ENCODE results near the gene SHISA5.

Gene SHISA5

DNA sequence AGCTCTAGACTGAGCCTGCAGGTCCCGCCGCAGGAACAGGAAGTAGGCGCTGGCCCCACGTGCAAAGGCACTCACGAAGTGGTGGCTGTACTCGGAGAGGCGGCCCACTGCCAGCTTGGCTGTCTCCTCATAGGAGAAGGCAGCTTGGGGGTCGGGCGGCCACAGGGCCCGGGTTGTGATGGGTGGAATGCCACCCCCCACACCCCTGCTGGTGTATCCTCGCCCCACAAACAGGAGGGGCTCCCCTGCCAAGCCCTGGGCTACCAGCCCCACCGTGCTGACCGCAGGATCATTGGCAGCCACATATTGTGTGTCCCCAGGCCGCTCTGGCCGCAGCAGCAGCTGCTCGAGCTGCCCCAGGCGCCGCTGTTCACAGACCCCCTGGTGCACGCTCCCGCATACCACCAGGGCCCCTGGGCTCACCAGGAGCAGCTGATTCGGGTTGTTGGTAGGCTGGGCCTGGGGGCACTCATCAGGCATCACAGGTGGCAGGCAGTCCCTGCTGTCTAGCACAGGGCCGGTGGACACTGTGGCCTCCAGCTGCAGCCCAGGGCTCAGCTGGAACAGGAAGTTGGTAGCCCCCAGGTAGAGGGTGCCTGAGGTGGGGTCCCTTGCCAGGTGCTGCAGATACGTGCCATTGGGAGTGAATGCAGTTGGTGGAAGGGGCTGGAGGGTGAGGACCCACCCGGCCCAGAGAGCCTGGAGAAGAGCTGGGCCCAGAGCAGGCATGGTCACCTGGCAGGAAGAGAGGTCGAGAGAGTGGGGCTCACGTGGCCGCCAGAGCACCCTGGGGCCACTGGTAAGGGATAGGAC, 79.9 kb downstream of the SHISA5 start:
- TF ChIP-seq, protein P1, sequence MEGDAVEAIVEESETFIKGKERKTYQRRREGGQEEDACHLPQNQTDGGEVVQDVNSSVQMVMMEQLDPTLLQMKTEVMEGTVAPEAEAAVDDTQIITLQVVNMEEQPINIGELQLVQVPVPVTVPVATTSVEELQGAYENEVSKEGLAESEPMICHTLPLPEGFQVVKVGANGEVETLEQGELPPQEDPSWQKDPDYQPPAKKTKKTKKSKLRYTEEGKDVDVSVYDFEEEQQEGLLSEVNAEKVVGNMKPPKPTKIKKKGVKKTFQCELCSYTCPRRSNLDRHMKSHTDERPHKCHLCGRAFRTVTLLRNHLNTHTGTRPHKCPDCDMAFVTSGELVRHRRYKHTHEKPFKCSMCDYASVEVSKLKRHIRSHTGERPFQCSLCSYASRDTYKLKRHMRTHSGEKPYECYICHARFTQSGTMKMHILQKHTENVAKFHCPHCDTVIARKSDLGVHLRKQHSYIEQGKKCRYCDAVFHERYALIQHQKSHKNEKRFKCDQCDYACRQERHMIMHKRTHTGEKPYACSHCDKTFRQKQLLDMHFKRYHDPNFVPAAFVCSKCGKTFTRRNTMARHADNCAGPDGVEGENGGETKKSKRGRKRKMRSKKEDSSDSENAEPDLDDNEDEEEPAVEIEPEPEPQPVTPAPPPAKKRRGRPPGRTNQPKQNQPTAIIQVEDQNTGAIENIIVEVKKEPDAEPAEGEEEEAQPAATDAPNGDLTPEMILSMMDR (conservative IDR thresholded peaks at IDR 0.05) = no peak
- no peak for TF ChIP-seq ZFX (IDR thresholded peaks at IDR 0.05)

DNA sequence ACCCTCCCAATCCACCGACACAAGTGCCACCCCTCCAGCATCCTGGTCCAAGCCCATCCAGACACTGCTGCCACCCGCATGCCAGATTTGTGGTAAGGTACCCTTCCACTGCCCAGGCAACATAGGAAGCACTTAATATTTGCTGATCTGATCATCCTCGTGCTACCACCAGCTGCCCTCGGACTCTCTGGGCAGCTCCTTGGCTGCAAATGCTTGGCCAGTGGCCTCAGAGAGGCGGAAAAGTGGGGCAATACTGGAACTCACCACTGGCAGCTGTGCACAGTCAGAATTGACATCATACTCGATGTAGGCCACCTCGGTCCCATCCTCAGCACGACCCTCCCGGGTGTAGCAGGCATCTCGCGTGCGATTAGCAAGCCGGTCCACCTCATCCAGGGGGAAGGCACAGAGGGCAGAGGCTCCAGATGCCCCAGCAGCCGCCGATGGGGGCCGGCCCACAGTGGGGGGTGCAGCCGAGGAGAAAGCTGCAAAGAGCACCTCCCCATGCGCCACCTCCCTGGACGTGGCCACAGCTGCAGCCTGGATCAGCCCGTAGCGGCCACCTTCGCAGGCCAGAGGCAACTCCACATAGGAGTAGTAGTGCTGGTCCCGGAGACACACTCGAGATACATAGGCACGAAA, 80.6 kb downstream of the SHISA5 start:
- H3K27ac ChIP-seq = no peak overlapping the region
- TF ChIP-seq, protein P1 (conservative IDR thresholded peaks at IDR 0.05) = no peak
- no peak for TF ChIP-seq ZFX (IDR thresholded peaks at IDR 0.05)

More for the DNA sequence above, 79.9 kb downstream of the SHISA5 start:
- H3K27ac ChIP-seq = no peak overlapping the region

DNA sequence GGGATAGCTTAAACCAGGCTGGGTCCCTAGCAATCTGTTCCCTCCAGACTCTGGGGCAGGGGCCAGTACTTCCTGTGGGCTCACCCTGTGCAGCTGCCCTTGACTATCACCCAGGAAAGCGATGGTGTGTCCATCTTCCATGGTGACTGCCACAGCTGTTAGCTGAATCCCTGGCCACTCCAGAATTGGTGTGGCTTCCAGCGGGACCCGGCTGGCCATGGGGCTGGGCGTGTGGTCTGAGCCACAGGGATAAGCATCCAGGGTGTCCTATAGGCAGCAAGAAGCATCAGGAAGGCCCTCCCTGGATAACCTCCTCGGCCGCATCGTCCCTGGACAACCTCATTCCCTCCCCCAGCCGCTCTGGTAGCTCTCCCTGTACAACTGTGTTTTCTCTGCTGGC, 81.3 kb downstream of the SHISA5 start:
- no peak overlapping the region for H3K27ac ChIP-seq
- TF ChIP-seq ZFX (IDR thresholded peaks at IDR 0.05) = no peak

DNA sequence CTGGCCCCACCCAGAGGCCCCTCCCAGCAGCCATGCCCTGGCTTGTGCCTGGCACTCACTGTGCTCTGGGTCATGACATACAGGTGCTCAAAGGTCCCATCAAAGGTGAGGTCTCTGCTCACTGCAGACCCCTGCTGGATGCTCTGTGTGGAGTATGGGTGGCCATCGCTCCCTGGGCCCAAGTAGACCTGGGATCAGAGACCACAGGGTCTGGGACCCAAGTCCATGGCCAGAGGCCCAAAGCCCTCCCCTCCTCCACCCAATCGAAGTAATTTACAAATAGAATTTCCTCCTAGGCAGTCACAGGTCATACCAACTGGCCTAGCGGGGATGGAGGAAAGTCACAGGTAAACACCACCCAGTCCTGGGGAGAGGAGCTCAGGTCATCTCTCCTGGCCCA, 81.7 kb downstream of the SHISA5 start:
- TF ChIP-seq ZFX (IDR thresholded peaks at IDR 0.05) = no peak
- TF ChIP-seq, protein P1 (conservative IDR thresholded peaks at IDR 0.05) = no peak

DNA sequence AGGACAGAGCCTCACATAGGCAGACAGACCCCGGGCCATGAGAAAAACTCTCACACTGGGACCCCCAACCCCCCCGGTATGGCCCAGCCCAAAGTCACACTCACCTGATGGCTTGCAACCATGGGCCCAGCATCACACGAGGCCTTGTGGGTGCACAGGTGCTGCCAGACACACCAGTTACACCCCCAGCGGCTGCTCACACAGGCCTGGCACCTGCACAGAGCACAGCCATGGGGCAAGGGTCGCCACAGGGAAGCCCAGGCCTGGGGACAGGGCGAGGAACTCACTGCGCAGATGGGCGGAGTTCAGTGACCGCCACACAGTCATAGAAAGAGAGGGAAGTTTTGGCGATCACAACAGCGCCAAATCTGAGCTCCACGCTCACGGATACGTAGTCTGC, 83.4 kb downstream of the SHISA5 start:
- no peak for TF ChIP-seq ZFX (IDR thresholded peaks at IDR 0.05)
- H3K27ac ChIP-seq = no peak overlapping the region

More for the DNA sequence above, 81.7 kb downstream of the SHISA5 start:
- no peak overlapping the region for H3K27ac ChIP-seq

DNA sequence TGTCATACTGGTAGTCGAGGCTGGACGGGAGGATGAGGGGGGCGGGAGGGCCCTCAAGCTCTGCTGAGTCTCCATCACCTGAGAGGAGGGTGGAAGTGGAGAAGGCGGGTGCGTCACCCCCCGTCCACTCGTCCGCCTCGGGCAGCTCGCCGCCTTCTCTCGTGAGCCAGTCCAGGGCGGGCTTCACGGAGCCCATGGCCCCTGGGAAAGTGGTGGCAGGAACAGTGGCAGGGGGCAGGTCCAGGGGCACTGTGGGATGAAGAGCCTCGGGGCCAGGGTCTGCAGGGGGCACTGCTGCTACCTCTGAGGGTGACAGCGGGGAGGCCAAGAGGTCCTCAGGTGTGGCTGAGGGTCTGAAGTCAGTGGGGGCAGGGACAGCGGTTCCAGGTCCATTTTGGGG, 84.4 kb downstream of the SHISA5 start:
- no peak overlapping the region for H3K27ac ChIP-seq
- TF ChIP-seq, protein P1 (conservative IDR thresholded peaks at IDR 0.05) = no peak
- TF ChIP-seq ZFX (IDR thresholded peaks at IDR 0.05) = no peak

DNA sequence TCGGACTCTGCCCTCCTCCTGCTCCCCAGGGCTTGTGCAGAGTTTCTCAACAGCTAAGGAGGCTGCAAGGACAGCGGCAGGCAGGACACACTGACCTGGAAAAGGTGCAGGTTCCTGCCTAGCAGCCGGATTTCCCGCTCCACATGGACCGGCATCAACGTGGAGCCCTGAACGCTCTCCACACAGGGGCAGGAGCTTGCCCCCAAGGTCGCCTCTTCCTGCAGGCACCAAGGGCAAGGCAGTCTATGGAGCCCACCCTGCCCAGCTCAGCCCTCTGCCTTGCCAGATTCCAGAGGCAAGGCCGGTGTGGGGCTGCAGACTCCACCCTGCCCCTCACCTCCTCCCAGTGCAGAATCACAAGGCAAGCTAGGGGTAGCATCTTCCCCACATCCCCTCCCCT, 84.8 kb downstream of the SHISA5 start:
- TF ChIP-seq, protein P1 (conservative IDR thresholded peaks at IDR 0.05) = no peak
- no peak for TF ChIP-seq ZFX (IDR thresholded peaks at IDR 0.05)
- H3K27ac ChIP-seq = no peak overlapping the region

DNA sequence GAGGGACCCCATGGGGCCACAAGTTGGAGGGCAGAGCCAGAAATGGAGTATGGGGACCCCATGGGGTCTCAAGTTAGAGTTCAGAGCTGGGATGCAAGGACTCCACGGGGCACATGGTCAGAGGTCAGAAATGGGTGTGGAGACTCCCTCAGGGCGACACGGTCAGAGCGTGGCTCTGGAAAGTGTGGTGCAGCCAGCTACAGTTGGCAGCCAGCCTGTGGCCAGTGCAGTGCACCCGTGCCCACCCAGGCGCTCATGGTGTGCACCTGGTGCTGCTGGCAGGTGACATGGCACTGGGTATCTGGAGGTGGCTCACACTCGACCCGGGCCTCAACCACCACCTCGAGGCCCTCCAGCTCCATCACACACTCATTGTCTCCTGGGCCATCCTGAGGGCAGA, 85.3 kb downstream of the SHISA5 start:
- TF ChIP-seq ZFX (IDR thresholded peaks at IDR 0.05) = no peak
- no peak overlapping the region for H3K27ac ChIP-seq

DNA sequence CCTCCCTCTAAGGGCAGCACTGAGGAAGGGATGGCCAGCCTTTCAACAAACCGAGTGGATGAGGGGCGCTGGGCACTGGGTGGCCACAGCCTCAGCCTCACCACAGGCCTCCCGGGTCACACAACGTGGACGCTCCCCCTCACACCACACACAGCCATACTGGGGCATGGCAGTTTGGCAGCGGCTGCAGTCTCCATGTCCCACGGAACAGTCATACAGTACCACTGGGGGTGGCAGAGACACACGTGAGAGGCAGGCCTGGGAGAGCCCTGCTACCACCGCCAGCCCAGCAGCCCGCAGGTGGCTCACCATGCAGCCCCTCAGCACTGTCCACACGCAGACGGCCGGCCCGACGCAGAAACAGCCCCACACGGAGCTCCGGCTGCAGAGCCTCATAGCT, 85.8 kb downstream of the SHISA5 start:
- H3K27ac ChIP-seq = no peak overlapping the region
- TF ChIP-seq, protein P1 (conservative IDR thresholded peaks at IDR 0.05) = no peak
- TF ChIP-seq ZFX (IDR thresholded peaks at IDR 0.05) = no peak
